ENCODE results near the gene RPS6KA4.

RPS6KA4 gene

GRCh38 chr11:64342869-64343745 lies 15.9 kb upstream of the RPS6KA4 start:
- Histone ChIP-seq H3K4me3 (ENCODE audit: low read length) (no peak overlapping the region), H3K4me1 (ENCODE audit: control insufficient read depth, insufficient read depth, low read length) (peaks cover 30% of the 10 kb centered on the region), H3K27me3 (ENCODE audit: control insufficient read depth, insufficient read depth, low read length) (no peaks in the 10 kb centered on the region), H3K36me3 (ENCODE audit: control insufficient read depth, insufficient read depth, low read length) (no peaks in the 10 kb centered on the region), H3K9me3 (ENCODE audit: control insufficient read depth, low read length) (no peaks in the 10 kb centered on the region), H3K9ac (ENCODE audit: low read length) (no peak overlapping the region)

GRCh38 chr11:64343767-64344559 lies 15.0 kb upstream of the RPS6KA4 start:
- Histone ChIP-seq H3K27me3 (ENCODE audit: control insufficient read depth, insufficient read depth, low read length) (no peaks in the 10 kb centered on the region), H3K4me3 (ENCODE audit: low read length) (no peak overlapping the region), H3K4me1 (ENCODE audit: control insufficient read depth, insufficient read depth, low read length) (peaks cover 39% of the 10 kb centered on the region), H3K9me3 (ENCODE audit: control insufficient read depth, low read length) (no peaks in the 10 kb centered on the region), H3K36me3 (ENCODE audit: control insufficient read depth, insufficient read depth, low read length) (no peaks in the 10 kb centered on the region), H3K9ac (ENCODE audit: low read length) (peak overlapping the region; percentile 23)

GRCh38 chr11:64344787-64345186 lies 14.2 kb upstream of the RPS6KA4 start:
- Histone ChIP-seq H3K4me1 (ENCODE audit: control insufficient read depth, insufficient read depth, low read length) (peaks cover 39% of the 10 kb centered on the region), H3K27me3 (ENCODE audit: control insufficient read depth, insufficient read depth, low read length) (no peaks in the 10 kb centered on the region)

GRCh38 chr11:64347193-64347867 lies 11.6 kb upstream of the RPS6KA4 start:
- Histone ChIP-seq H3K36me3 (ENCODE audit: control insufficient read depth, insufficient read depth, low read length) (no peaks in the 10 kb centered on the region), H3K4me1 (ENCODE audit: control insufficient read depth, insufficient read depth, low read length) (peaks cover 29% of the 10 kb centered on the region), H3K4me3 (ENCODE audit: low read length) (no peak overlapping the region), H3K27me3 (ENCODE audit: control insufficient read depth, insufficient read depth, low read length) (no peaks in the 10 kb centered on the region), H3K9ac (ENCODE audit: low read length) (no peak overlapping the region), H3K9me3 (ENCODE audit: control insufficient read depth, low read length) (no peaks in the 10 kb centered on the region)

More at GRCh38 chr11:64344787-64345186, 14.2 kb upstream of the RPS6KA4 start:
- Histone ChIP-seq H3K36me3 (ENCODE audit: control insufficient read depth, insufficient read depth, low read length) (no peaks in the 10 kb centered on the region), H3K9ac (ENCODE audit: low read length) (no peak overlapping the region), H3K4me3 (ENCODE audit: low read length) (no peak overlapping the region), H3K9me3 (ENCODE audit: control insufficient read depth, low read length) (no peaks in the 10 kb centered on the region)

- H3K9ac ChIP-seq (ENCODE audit: low read length), result peak overlapping the region; percentile 15
Measured at GRCh38 chr11:64348383-64349024, 10.5 kb upstream of the RPS6KA4 start.

GRCh38 chr11:64349025-64349387 lies 10.0 kb upstream of the RPS6KA4 start:
- Histone ChIP-seq H3K9ac (ENCODE audit: low read length) (no peak overlapping the region), H3K9me3 (ENCODE audit: control insufficient read depth, low read length) (no peaks in the 10 kb centered on the region), H3K36me3 (ENCODE audit: control insufficient read depth, insufficient read depth, low read length) (no peaks in the 10 kb centered on the region), H3K27me3 (ENCODE audit: control insufficient read depth, insufficient read depth, low read length) (no peaks in the 10 kb centered on the region), H3K4me1 (ENCODE audit: control insufficient read depth, insufficient read depth, low read length) (peaks cover 19% of the 10 kb centered on the region), H3K4me3 (ENCODE audit: low read length) (no peak overlapping the region)

More at GRCh38 chr11:64348383-64349024, 10.5 kb upstream of the RPS6KA4 start:
- Histone ChIP-seq H3K9me3 (ENCODE audit: control insufficient read depth, low read length) (no peaks in the 10 kb centered on the region), H3K36me3 (ENCODE audit: control insufficient read depth, insufficient read depth, low read length) (no peaks in the 10 kb centered on the region), H3K4me1 (ENCODE audit: control insufficient read depth, insufficient read depth, low read length) (peaks cover 21% of the 10 kb centered on the region), H3K27me3 (ENCODE audit: control insufficient read depth, insufficient read depth, low read length) (no peaks in the 10 kb centered on the region), H3K4me3 (ENCODE audit: low read length) (no peak overlapping the region)

- no peaks in the 10 kb centered on the region for H3K36me3 ChIP-seq (ENCODE audit: control insufficient read depth, insufficient read depth, low read length)
- peaks cover 19% of the 10 kb centered on the region for H3K4me1 ChIP-seq (ENCODE audit: control insufficient read depth, insufficient read depth, low read length)
- no peak overlapping the region for H3K4me3 ChIP-seq (ENCODE audit: low read length)
- no peak overlapping the region for H3K9ac ChIP-seq (ENCODE audit: low read length)
- no peaks in the 10 kb centered on the region for H3K9me3 ChIP-seq (ENCODE audit: control insufficient read depth, low read length)
- no peaks in the 10 kb centered on the region for H3K27me3 ChIP-seq (ENCODE audit: control insufficient read depth, insufficient read depth, low read length)
Measured at GRCh38 chr11:64349404-64349803, 9.6 kb upstream of the RPS6KA4 start.

- Histone ChIP-seq H3K4me3 (ENCODE audit: low read length) (no peak overlapping the region), H3K27me3 (ENCODE audit: control insufficient read depth, insufficient read depth, low read length) (no peaks in the 10 kb centered on the region), H3K36me3 (ENCODE audit: control insufficient read depth, insufficient read depth, low read length) (no peaks in the 10 kb centered on the region), H3K4me1 (ENCODE audit: control insufficient read depth, insufficient read depth, low read length) (peaks cover 32% of the 10 kb centered on the region), H3K9me3 (ENCODE audit: control insufficient read depth, low read length) (no peaks in the 10 kb centered on the region), H3K9ac (ENCODE audit: low read length) (no peak overlapping the region)
Measured at GRCh38 chr11:64351136-64351631, 7.8 kb upstream of the RPS6KA4 start.

GRCh38 chr11:64352099-64352994 lies 6.6 kb upstream of the RPS6KA4 start:
- Histone ChIP-seq H3K9me3 (ENCODE audit: control insufficient read depth, low read length) (no peaks in the 10 kb centered on the region), H3K36me3 (ENCODE audit: control insufficient read depth, insufficient read depth, low read length) (no peaks in the 10 kb centered on the region), H3K27me3 (ENCODE audit: control insufficient read depth, insufficient read depth, low read length) (no peaks in the 10 kb centered on the region), H3K4me1 (ENCODE audit: control insufficient read depth, insufficient read depth, low read length) (peaks cover 41% of the 10 kb centered on the region), H3K4me3 (ENCODE audit: low read length) (no peak overlapping the region), H3K9ac (ENCODE audit: low read length) (no peak overlapping the region)

GRCh38 chr11:64352995-64353714 lies 5.8 kb upstream of the RPS6KA4 start:
- H3K9ac ChIP-seq (ENCODE audit: low read length), result no peak overlapping the region
- H3K9me3 ChIP-seq (ENCODE audit: control insufficient read depth, low read length), result no peaks in the 10 kb centered on the region
- no peaks in the 10 kb centered on the region for H3K27me3 ChIP-seq (ENCODE audit: control insufficient read depth, insufficient read depth, low read length)
- H3K36me3 ChIP-seq (ENCODE audit: control insufficient read depth, insufficient read depth, low read length), result no peaks in the 10 kb centered on the region
- no peak overlapping the region for H3K4me3 ChIP-seq (ENCODE audit: low read length)
- H3K4me1 ChIP-seq (ENCODE audit: control insufficient read depth, insufficient read depth, low read length), result peaks cover 41% of the 10 kb centered on the region

Data from mucosa of stomach (tissue), 1 donor.